Keratinocyte (primary cell): ENCODE measurements around the gene SYCE3. TPM values are rescaled to one million over a fixed set of nuclear protein-coding genes. Genes with fewer than 3 reads are reported as not detected.
"Not testable (repeated sequence)": the region's sequence is repeated elsewhere in the genome, so short reads cannot be mapped to it uniquely, and the experiment has no call there.

Experiments
- DNase-seq: peaks from one replicate; pipeline ENCODE4 v3.0.0-alpha.2; 2011; ENCODE audit warnings: low read depth, missing footprints, low spot score
- FAIRE-seq: peaks from 2 replicates; lab custom pipeline; 2011; peaks lifted over from hg19 to GRCh38; lab: Jason Lieb, UNC
- H2AFZ ChIP-seq: 2 replicates; pipeline ENCODE4 v1.6.0; 2012; ENCODE audit warnings: low read length, control low read depth, inconsistent platforms; ENCODE audit not compliant: control insufficient read depth
- H3K27ac ChIP-seq: 2 replicates; pipeline ENCODE4 v1.5.1; 2011; ENCODE audit warnings: low read length; ENCODE audit not compliant: control insufficient read depth, insufficient read depth
- H3K27me3 ChIP-seq: 3 replicates; pipeline ENCODE4 v1.6.0; 2011; ENCODE audit warnings: low read length; ENCODE audit not compliant: control insufficient read depth, insufficient read depth; ENCODE audit errors: extremely low read depth
- H3K36me3 ChIP-seq, 2 experiments: 2 replicates in 1 of 2; 3 replicates in 1 of 2; pipeline ENCODE4 v1.5.1; 2011; ENCODE audit warnings: low read length in 2 of 2, mild to moderate bottlenecking in 1 of 2; ENCODE audit not compliant: control insufficient read depth in 2 of 2, insufficient read depth in 2 of 2; ENCODE audit errors: extremely low read depth in 1 of 2
- H3K4me1 ChIP-seq: 3 replicates; pipeline ENCODE4 v1.5.1; 2011; ENCODE audit warnings: low read length; ENCODE audit not compliant: control insufficient read depth, insufficient read depth; ENCODE audit errors: extremely low read depth
- H3K4me2 ChIP-seq: 3 replicates; pipeline ENCODE4 v1.6.0; 2011; ENCODE audit warnings: low read depth, low read length; ENCODE audit not compliant: control insufficient read depth, insufficient read depth; ENCODE audit errors: extremely low read depth
- H3K4me3 ChIP-seq, 3 experiments: fragments of 200-600 bp in 1 of 3; sonication (generic) in 1 of 3; 2 replicates in 2 of 3; 3 replicates in 1 of 3; pipeline ENCODE4 v1.5.1; 2011 to 2016; ENCODE audit warnings: low read length in 3 of 3, mild to moderate bottlenecking in 3 of 3, control low read depth in 2 of 3, inconsistent platforms in 1 of 3, low read depth in 1 of 3, mixed read lengths in 1 of 3, mixed run types in 1 of 3, moderate library complexity in 1 of 3; ENCODE audit not compliant: control insufficient read depth in 2 of 3, insufficient read depth in 2 of 3; ENCODE audit errors: extremely low read depth in 1 of 3
- H3K79me2 ChIP-seq: 2 replicates; pipeline ENCODE4 v1.6.0; 2012; ENCODE audit warnings: low read length; ENCODE audit not compliant: control insufficient read depth, insufficient read depth
- H3K9ac ChIP-seq: 3 replicates; pipeline ENCODE4 v1.6.0; 2011; ENCODE audit warnings: low read length; ENCODE audit not compliant: control insufficient read depth, insufficient read depth; ENCODE audit errors: extremely low read depth
- H3K9me1 ChIP-seq: 3 replicates; pipeline ENCODE4 v1.6.0; 2011; ENCODE audit warnings: low read length; ENCODE audit not compliant: control insufficient read depth, insufficient read depth; ENCODE audit errors: extremely low read depth
- H3K9me3 ChIP-seq: 2 replicates; pipeline ENCODE4 v1.5.1; 2012; ENCODE audit warnings: low read depth, low read length; ENCODE audit not compliant: control insufficient read depth
- H4K20me1 ChIP-seq: 3 replicates; pipeline ENCODE4 v1.6.0; 2011; ENCODE audit warnings: low read length; ENCODE audit not compliant: control insufficient read depth, insufficient read depth; ENCODE audit errors: extremely low read depth
- CTCF ChIP-seq, 3 experiments: IDR thresholded peaks in 1 of 3; conservative IDR thresholded peaks in 1 of 3; optimal IDR thresholded peaks in 1 of 3; 2 replicates in 2 of 3; 3 replicates in 1 of 3; pipeline versions ENCODE3 to v1.5.1; 2011; ENCODE audit warnings: low read length in 3 of 3, mild to moderate bottlenecking in 3 of 3, moderate library complexity in 2 of 3, control low read depth in 1 of 3, inconsistent platforms in 1 of 3; ENCODE audit not compliant: insufficient read depth in 2 of 3; ENCODE audit errors: extremely low read depth in 1 of 3
- EZH2 ChIP-seq: IDR thresholded peaks from one replicate; pipeline ENCODE4 v1.6.1; 2012; ENCODE audit warnings: inconsistent platforms, mild to moderate bottlenecking, low read length, moderate library complexity
- dilution Hi-C: fragments of 300-500 bp; cut with MboI; formaldehyde crosslinking; loops from one replicate; pipeline ENCODE4 v1.7.0; 2020; ENCODE audit warnings: low sequenced_read_pairs; ENCODE audit not compliant: extremely low pct_ligation_motif_present
- polyA plus RNA-seq, 5 experiments: library from polyadenylated mRNA; depleted of rRNA in 3 of 5; stranded (reverse) in 3 of 5; stranded (forward) in 1 of 5; unstranded in 1 of 5; fragments of >200 nt; gene quantifications; 1 replicate in 1 of 5; 2 replicates in 3 of 5; 3 replicates in 1 of 5; pipeline versions ENCODE4 v1.2.1 to v1.2.3, GENCODE V29; 2011 to 2012; ENCODE audit warnings: missing spikeins in 2 of 5, low read depth in 1 of 5, low replicate concordance in 1 of 5

The SYCE3 gene
- polyA plus RNA-seq, 1 donor (not counting 4 experiments of a cell fraction or from before 2014, with no cell fraction given), result 0.17 TPM

GRCh38 chr22:50608996-50609395, 46.3 kb upstream of the SYCE3 start:
- no peak overlapping the region for H2AFZ ChIP-seq
- H3K4me2 ChIP-seq, result no peak overlapping the region
- no peaks in the 10 kb centered on the region for H3K9me1 ChIP-seq
- no peaks in the 10 kb centered on the region for H4K20me1 ChIP-seq
- FAIRE-seq, result no peak
- dilution Hi-C loops, result no loop called here
- no peak for TF ChIP-seq CTCF (optimal IDR thresholded peaks at IDR 0.05 in 1 of 3, IDR thresholded peaks at IDR 0.05 in 1 of 3, conservative IDR thresholded peaks at IDR 0.05 in 1 of 3; ENCODE audit: extremely low read depth in 1 of 3, insufficient read depth in 2 of 3, low read length in 3 of 3)
- TF ChIP-seq EZH2, result no peak
- no peak overlapping the region for H3K4me3 ChIP-seq
- no peak overlapping the region for H3K27ac ChIP-seq
- DNase-seq, result no peak
- H3K79me2 ChIP-seq, result no peaks in the 10 kb centered on the region
- no peaks in the 10 kb centered on the region for H3K36me3 ChIP-seq
- H3K9me3 ChIP-seq, result no peaks in the 10 kb centered on the region
- peaks cover 23% of the 10 kb centered on the region for H3K27me3 ChIP-seq
- H3K9ac ChIP-seq, result no peak overlapping the region
- peaks cover 2% of the 10 kb centered on the region for H3K4me1 ChIP-seq

GRCh38 chr22:50608058-50608840, 45.5 kb upstream of the SYCE3 start:
- H3K4me2 ChIP-seq, DNase-seq, H3K9me3 ChIP-seq, H3K4me1 ChIP-seq, H3K4me3 ChIP-seq, dilution Hi-C loops, H2AFZ ChIP-seq, H3K36me3 ChIP-seq, H3K9ac ChIP-seq, H4K20me1 ChIP-seq, H3K9me1 ChIP-seq, H3K27ac ChIP-seq, H3K79me2 ChIP-seq, FAIRE-seq: not testable (repeated sequence)
- H3K27me3 ChIP-seq, result peaks cover 30% of the 10 kb centered on the region

- peaks cover 36% of the 10 kb centered on the region for H3K27me3 ChIP-seq
- H4K20me1 ChIP-seq, result no peaks in the 10 kb centered on the region
- no peak overlapping the region for H3K4me3 ChIP-seq
- H3K4me2 ChIP-seq, result no peak overlapping the region
- H3K36me3 ChIP-seq, result no peaks in the 10 kb centered on the region
- no peak overlapping the region for H3K9ac ChIP-seq
- no peak overlapping the region for H3K27ac ChIP-seq
- H2AFZ ChIP-seq, result no peak overlapping the region
- DNase-seq (no peak), FAIRE-seq (no peak)
- no peaks in the 10 kb centered on the region for H3K4me1 ChIP-seq
- H3K9me3 ChIP-seq, result no peaks in the 10 kb centered on the region
- H3K9me1 ChIP-seq, result no peaks in the 10 kb centered on the region
- H3K79me2 ChIP-seq, result no peaks in the 10 kb centered on the region
- no peak for TF ChIP-seq CTCF (optimal IDR thresholded peaks at IDR 0.05 in 1 of 3, IDR thresholded peaks at IDR 0.05 in 1 of 3, conservative IDR thresholded peaks at IDR 0.05 in 1 of 3; ENCODE audit: extremely low read depth in 1 of 3, insufficient read depth in 2 of 3, low read length in 3 of 3)
- TF ChIP-seq EZH2, result no peak
- dilution Hi-C loops, result no loop called here
Observed at GRCh38 chr22:50607659-50608020, 44.9 kb upstream of the SYCE3 start.
